H1 (cell line): ENCODE results near the gene ERMARD.

Experiments
- CHD2 ChIP-seq: IDR thresholded peaks from 2 replicates; pipeline ENCODE4 v1.6.1; 2012; ENCODE audit warnings: low read length, improper control_type of control experiment
- EZH2 ChIP-seq: fragments of 200-600 bp; sonication (generic); IDR thresholded peaks from 2 replicates; pipeline ENCODE4 v1.7.1; 2012; ENCODE audit warnings: low read depth, mild to moderate bottlenecking, moderate library complexity, low read length, inconsistent platforms; ENCODE audit not compliant: severe bottlenecking
- GABPA ChIP-seq: IDR thresholded peaks from 2 replicates; pipeline ENCODE4 v1.6.1; 2011; ENCODE audit warnings: mild to moderate bottlenecking, low read length, moderate library complexity, borderline replicate concordance; ENCODE audit not compliant: insufficient read depth
- MAX ChIP-seq: IDR thresholded peaks from 2 replicates; pipeline ENCODE4 v1.6.1; 2012; ENCODE audit warnings: inconsistent platforms
- TF ChIP-seq, protein P1 (sequence below), 3 experiments: IDR thresholded peaks; 1 replicate in 2 of 3; 2 replicates in 1 of 3; pipeline versions ENCODE4 v1.5.1 to v1.6.1; 2011; ENCODE audit warnings: low read length in 3 of 3, mild to moderate bottlenecking in 3 of 3, inconsistent platforms in 2 of 3, low read depth in 1 of 3, moderate library complexity in 1 of 3; ENCODE audit not compliant: insufficient read depth in 1 of 3; ENCODE audit errors: control extremely low read depth in 1 of 3

GRCh38 chr6:169808608-169808967, 57.2 kb downstream of the ERMARD start:
- TF ChIP-seq, protein P1, sequence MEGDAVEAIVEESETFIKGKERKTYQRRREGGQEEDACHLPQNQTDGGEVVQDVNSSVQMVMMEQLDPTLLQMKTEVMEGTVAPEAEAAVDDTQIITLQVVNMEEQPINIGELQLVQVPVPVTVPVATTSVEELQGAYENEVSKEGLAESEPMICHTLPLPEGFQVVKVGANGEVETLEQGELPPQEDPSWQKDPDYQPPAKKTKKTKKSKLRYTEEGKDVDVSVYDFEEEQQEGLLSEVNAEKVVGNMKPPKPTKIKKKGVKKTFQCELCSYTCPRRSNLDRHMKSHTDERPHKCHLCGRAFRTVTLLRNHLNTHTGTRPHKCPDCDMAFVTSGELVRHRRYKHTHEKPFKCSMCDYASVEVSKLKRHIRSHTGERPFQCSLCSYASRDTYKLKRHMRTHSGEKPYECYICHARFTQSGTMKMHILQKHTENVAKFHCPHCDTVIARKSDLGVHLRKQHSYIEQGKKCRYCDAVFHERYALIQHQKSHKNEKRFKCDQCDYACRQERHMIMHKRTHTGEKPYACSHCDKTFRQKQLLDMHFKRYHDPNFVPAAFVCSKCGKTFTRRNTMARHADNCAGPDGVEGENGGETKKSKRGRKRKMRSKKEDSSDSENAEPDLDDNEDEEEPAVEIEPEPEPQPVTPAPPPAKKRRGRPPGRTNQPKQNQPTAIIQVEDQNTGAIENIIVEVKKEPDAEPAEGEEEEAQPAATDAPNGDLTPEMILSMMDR (IDR thresholded peaks at IDR 0.05; ENCODE audit: control extremely low read depth in 1 of 3, insufficient read depth in 1 of 3, low read depth in 1 of 3, low read length in 3 of 3): no peak
- TF ChIP-seq MAX: no peak
- no peak for TF ChIP-seq GABPA
- no peak for TF ChIP-seq CHD2
- no peak for TF ChIP-seq EZH2
